Heart left ventricle (tissue), 16 donors: ENCODE measurements around the gene TCERG1. TPM values are rescaled to one million over a fixed set of nuclear protein-coding genes. Genes with fewer than 3 reads are reported as not detected.

Source experiments
- ATAC-seq, 4 donors: fragments of 200-7000 bp; cut with Tn5 transposase; one replicate each; pipeline ENCODE4 v1.9.1; 2020 to 2022; ENCODE audit warnings: moderate library complexity in 4 of 4, mild to moderate bottlenecking in 3 of 4, moderate number of reproducible peaks in 1 of 4
- DNase-seq, 5 donors: peaks; one replicate each; pipeline ENCODE4 v3.0.0-alpha.2; 2020
- H3K27ac ChIP-seq, 12 donors: fragments of 200-600 bp; sonication (generic) in 4 of 12; one replicate each; pipeline versions ENCODE4 v1.5.0 to v1.8.0; 2016 to 2022; ENCODE audit warnings: mild to moderate bottlenecking in 2 of 12
- H3K27me3 ChIP-seq, 9 donors: fragments of 200-600 bp; sonication (generic) in 2 of 9; one replicate each; pipeline versions ENCODE4 v1.5.1 to v1.8.0; 2016 to 2022; ENCODE audit warnings: mild to moderate bottlenecking in 3 of 9
- H3K36me3 ChIP-seq, 9 donors: fragments of 200-600 bp; sonication (generic) in 2 of 9; one replicate each; pipeline versions ENCODE4 v1.5.0 to v1.8.0; 2018 to 2022; ENCODE audit warnings: mild to moderate bottlenecking in 2 of 9
- H3K4me1 ChIP-seq, 12 donors: fragments of 200-600 bp; sonication (generic) in 4 of 12; one replicate each; pipeline versions ENCODE4 v1.5.0 to v1.8.0; 2016 to 2022; ENCODE audit warnings: mild to moderate bottlenecking in 3 of 12
- H3K4me3 ChIP-seq, 12 donors: fragments of 200-600 bp; sonication (generic) in 4 of 12; one replicate each; pipeline versions ENCODE4 v1.5.0 to v1.8.0; 2017 to 2022; ENCODE audit warnings: mild to moderate bottlenecking in 9 of 12, moderate library complexity in 4 of 12
- H3K9me3 ChIP-seq, 12 donors: fragments of 200-600 bp; sonication (generic) in 4 of 12; one replicate each; pipeline versions ENCODE4 v1.5.0 to v1.8.0; 2016 to 2022; ENCODE audit warnings: mild to moderate bottlenecking in 1 of 12
- POLR2A ChIP-seq, 2 donors: fragments of 450-650 bp; IDR thresholded peaks; one replicate each; pipeline ENCODE4 v1.6.1; 2017; ENCODE audit warnings: antibody characterized with exemption in 2 of 2, mild to moderate bottlenecking in 2 of 2, moderate library complexity in 2 of 2
- WGBS, 4 donors: extraction: QIAGEN DNeasy Blood & Tissue Kit in 2 of 4; methylation state at CpG; one replicate each; pipeline versions ENCODE4 v1.1.5 to v1.1.7; 2013 to 2018; 5-methylcytosine and 5-hydroxymethylcytosine counted together
- intact Hi-C, 10 donors: fragments of 100-400 bp; cut with DNase I; formaldehyde crosslinking; loops; one replicate each; pipeline versions ENCODE4 v1.11.1 to v1.14.2; 2022
- polyA plus RNA-seq, 2 donors: library from polyadenylated mRNA; stranded (reverse); fragments of 200-250 nt; gene quantifications; one replicate each; pipeline ENCODE4 v1.2.3, GENCODE V29; 2013
- total RNA-seq, 9 donors: library from RNA; depleted of rRNA in 2 of 9; stranded (reverse); fragments of >200 nt in 2 of 9; fragmentation: NEBNext Ultra II Directional in 3 of 9; extraction: Animal tissue kit (Norgen Biotek cat#: 25700) in 3 of 9; gene quantifications; one replicate each; pipeline versions ENCODE4 v1.1.0 to v1.2.4, GENCODE V29; 2016 to 2023
- TF ChIP-seq, protein P1 (sequence below), 12 donors: fragments of 200-600 bp; sonication (generic) in 4 of 12; IDR thresholded peaks; one replicate each; pipeline versions ENCODE4 v1.5.0 to v1.8.0; 2018 to 2022; ENCODE audit warnings: antibody characterized with exemption in 12 of 12, mild to moderate bottlenecking in 5 of 12
- donor health status: ischemic (EF 13 %, LVEDD 7.1; RV severe dilation, severe dysfunction).
- donor health status: healthy with polysubstance abuse.
- donor health status: DM: no; HTN: yes; CAD: no.
- donor health status: DM: no; HTN: no; CAD: no.
- donor health status: ischemic (EF 25% LVEDD 6.9; RV normal size, moderate dysfunction).
- donor health status: ischemic (EF 25% LVEDD 5.7; RV mildly dilated, moderate dysfunction).
- donor health status: healthy.
- donor health status: DM: yes; HTN: yes; CAD: no.
- donor health status: ischemic (EF 35%, LVEDD 5.7; RV mildly dilated, moderate dysfunction).
- donor health status: nonischemic (EF 11% LVEDD 7.7; RV severe dilation, severe dysfunction).
- donor health status: DM: yes; HTN: yes; CAD: no.
- donor health status: PGD.
- donor health status: ischemic (EF 29% LVEDD 5.4; RV normal size, mild dysfunction).
- donor health status: nonischemic (EF 23%, LVEDD 6.1; RV moderate dilation, normal function).

The TCERG1 gene
- total and polyA plus RNA-seq, 11 donors, result 13.8 to 28.7 (median 21.6) TPM

DNA sequence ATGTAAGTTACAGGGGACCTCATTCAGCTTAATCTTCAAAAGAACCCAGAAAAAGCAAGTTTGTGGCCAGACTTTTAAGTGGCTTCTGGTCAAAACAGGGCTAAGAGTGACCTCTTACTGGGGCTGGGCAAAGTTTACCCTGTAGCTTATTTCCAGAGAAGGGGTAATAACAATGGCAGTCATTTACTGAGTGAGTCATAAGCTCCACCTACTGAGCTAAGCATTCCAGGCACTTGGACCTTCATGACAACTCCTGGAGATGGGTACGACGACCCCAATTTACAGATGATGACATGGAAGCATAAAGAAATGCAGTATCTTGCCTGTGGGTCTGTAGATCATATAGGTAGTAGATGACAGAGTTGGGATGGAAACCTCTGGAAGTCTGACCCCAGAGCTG lies 73.6 kb downstream of the TCERG1 start:
- H3K4me3 ChIP-seq, result no peak overlapping the region
- H3K27ac ChIP-seq, result no peak overlapping the region
- 76 to 100% (median 78%) methylated on average over 2 of the region's 2 CpGs for WGBS, 4 donors
- ATAC-seq (no peak), DNase-seq (no peak)
- peaks cover 0 to 6% (median 0%) of the 10 kb centered on the region in 9 donors for H3K27me3 ChIP-seq
- TF ChIP-seq, protein P1, sequence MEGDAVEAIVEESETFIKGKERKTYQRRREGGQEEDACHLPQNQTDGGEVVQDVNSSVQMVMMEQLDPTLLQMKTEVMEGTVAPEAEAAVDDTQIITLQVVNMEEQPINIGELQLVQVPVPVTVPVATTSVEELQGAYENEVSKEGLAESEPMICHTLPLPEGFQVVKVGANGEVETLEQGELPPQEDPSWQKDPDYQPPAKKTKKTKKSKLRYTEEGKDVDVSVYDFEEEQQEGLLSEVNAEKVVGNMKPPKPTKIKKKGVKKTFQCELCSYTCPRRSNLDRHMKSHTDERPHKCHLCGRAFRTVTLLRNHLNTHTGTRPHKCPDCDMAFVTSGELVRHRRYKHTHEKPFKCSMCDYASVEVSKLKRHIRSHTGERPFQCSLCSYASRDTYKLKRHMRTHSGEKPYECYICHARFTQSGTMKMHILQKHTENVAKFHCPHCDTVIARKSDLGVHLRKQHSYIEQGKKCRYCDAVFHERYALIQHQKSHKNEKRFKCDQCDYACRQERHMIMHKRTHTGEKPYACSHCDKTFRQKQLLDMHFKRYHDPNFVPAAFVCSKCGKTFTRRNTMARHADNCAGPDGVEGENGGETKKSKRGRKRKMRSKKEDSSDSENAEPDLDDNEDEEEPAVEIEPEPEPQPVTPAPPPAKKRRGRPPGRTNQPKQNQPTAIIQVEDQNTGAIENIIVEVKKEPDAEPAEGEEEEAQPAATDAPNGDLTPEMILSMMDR (IDR thresholded peaks at IDR 0.05), result no peak
- TF ChIP-seq POLR2A (IDR thresholded peaks at IDR 0.05), result no peak
- H3K4me1 ChIP-seq, result no peaks in the 10 kb centered on the region
- no peaks in the 10 kb centered on the region for H3K9me3 ChIP-seq
- H3K36me3 ChIP-seq, result no peaks in the 10 kb centered on the region
- intact Hi-C loops, result no loop called here

DNA sequence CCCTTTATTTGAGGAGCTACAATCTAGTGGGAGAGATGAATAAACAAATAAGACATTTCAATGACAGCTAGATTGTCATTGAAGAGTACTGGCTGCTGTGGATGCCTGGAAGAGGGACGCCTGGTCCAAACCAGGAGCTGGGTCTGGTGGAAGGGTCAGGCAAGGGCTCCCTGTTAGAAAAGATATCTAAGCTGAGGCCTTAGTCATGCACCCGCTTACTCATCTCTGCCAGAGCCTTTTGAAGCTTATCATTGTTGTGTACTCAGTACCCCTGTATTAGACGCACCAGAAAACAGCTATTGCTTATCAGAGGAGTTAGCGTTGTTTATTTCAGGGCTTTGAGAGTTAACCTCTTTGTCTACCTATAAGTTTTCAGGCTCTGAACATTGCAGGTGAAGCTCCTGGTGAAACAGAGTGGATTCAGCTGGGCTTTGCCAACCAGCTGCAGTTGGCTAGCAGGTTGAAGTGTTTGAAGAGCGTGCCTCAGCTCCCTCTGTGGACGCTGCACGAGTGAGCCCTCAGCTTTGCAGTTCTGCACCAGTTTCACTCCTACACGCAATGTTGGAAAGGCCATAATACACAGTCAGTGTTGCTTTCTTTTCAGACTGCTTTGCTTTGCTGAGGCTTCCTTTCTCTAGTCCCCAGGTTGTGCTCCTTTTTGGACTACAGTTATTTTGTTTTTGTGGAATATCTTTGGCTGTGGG lies 74.4 kb downstream of the TCERG1 start:
- Histone ChIP-seq H3K9me3 (no peaks in the 10 kb centered on the region), H3K4me3 (no peak overlapping the region), H3K27me3 (peaks cover 0 to 6% (median 0%) of the 10 kb centered on the region in 9 donors), H3K36me3 (no peaks in the 10 kb centered on the region), H3K27ac (no peak overlapping the region), H3K4me1 (no peaks in the 10 kb centered on the region)
- no peak for ATAC-seq
- WGBS, 4 donors, result 55 to 59% (median 57%) methylated on average over 8 of the region's 8 CpGs
- no peak for DNase-seq
- intact Hi-C loops, result no loop called here
- TF ChIP-seq, protein P1 (IDR thresholded peaks at IDR 0.05), result no peak
- no peak for TF ChIP-seq POLR2A (IDR thresholded peaks at IDR 0.05)

DNA sequence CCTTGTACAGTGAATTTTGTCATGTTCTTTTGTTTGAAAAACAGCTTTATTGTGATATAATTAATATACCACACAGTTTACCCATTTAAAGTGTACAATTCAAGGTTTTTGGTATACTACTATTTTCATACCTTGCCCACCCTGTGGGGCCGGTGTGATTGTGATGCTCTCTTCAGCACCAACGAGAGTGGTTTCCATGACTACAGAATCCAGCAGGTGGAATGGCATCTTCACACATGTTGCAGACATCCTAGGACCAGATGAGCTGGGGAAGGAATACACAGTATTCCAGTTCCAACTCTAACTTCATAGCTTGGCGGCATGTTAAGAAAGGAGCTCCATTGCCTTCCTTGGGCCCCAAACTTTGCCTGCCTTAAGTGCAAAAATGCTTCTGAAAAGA lies 76.6 kb downstream of the TCERG1 start:
- ATAC-seq, result no peak
- Histone ChIP-seq H3K4me3 (no peak overlapping the region), H3K27me3 (peaks cover 0 to 14% (median 0%) of the 10 kb centered on the region in 9 donors), H3K9me3 (no peaks in the 10 kb centered on the region), H3K4me1 (no peaks in the 10 kb centered on the region), H3K36me3 (no peaks in the 10 kb centered on the region), H3K27ac (no peak overlapping the region)
- TF ChIP-seq POLR2A (IDR thresholded peaks at IDR 0.05), result no peak
- TF ChIP-seq, protein P1 (IDR thresholded peaks at IDR 0.05), result no peak
- WGBS, 4 donors, result 75 to 81% (median 79%) methylated on average over 3 of the region's 3 CpGs
- intact Hi-C loops, result no loop called here
- DNase-seq, result no peak

DNA sequence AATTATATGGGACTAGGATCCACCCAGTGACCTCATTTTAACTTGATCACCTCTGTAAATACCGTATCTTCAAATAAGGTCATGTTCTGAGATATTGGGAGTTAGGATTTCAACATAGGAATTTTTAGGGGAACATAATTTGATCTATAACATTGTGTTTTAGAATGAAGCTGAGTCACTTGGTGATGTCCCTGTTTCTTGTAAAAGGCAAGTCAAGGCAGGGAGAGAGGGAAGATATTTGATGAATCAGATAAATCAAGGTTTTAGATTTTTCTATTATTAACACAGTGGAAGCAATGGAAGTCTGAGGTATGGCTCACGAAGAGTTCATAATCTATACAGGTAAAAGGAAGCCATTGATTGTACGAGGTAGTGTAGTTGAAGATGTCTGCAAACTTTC lies 80.7 kb downstream of the TCERG1 start:
- Histone ChIP-seq H3K27ac (no peak overlapping the region), H3K27me3 (peaks cover 0 to 14% (median 0%) of the 10 kb centered on the region in 9 donors), H3K9me3 (no peaks in the 10 kb centered on the region), H3K4me3 (no peak overlapping the region), H3K4me1 (no peaks in the 10 kb centered on the region), H3K36me3 (no peaks in the 10 kb centered on the region)
- WGBS, 4 donors, result 76 to 82% (median 79%) methylated on average over 3 of the region's 3 CpGs
- no peak for TF ChIP-seq POLR2A (IDR thresholded peaks at IDR 0.05)
- TF ChIP-seq, protein P1 (IDR thresholded peaks at IDR 0.05), result no peak
- no peak for ATAC-seq
- intact Hi-C loops, result no loop called here
- no peak for DNase-seq
